A673 (cell line): ENCODE data around the gene BTN2A1.

ENCODE experiments used
- CTCF ChIP-seq: fragments of 300-800, 200-600 bp; sonication (generic); conservative IDR thresholded peaks from 2 replicates; pipeline ENCODE4 v1.5.1; 2017; ENCODE audit warnings: low read depth, mild to moderate bottlenecking, antibody characterized with exemption, low read length, moderate library complexity, mixed read lengths
- EZH2 ChIP-seq: fragments of 200-600 bp; sonication (generic); IDR thresholded peaks from 2 replicates; pipeline ENCODE4 v1.6.1; 2017; ENCODE audit warnings: borderline replicate concordance, low read depth, mild to moderate bottlenecking, mixed read lengths, antibody characterized with exemption, low read length; ENCODE audit not compliant: poor library complexity, severe bottlenecking

- TF ChIP-seq CTCF (no peak), EZH2 (no peak)
Observed at GRCh38 chr6:26441977-26442376, 15.8 kb upstream of the BTN2A1 start.
